Stimulated activated CD8-positive, alpha-beta memory T cell treated with anti-CD3 and anti-CD28 coated beads, Interleukin-15, amount 100 ng/mL, for 4 hours (primary cell): ENCODE data around the gene SQSTM1.
A peak's percentile ranks its signal among the peaks of the same experiment; 100 is the strongest.
"Not testable (repeated sequence)": the region's sequence is repeated elsewhere in the genome, so short reads cannot be mapped to it uniquely, and the experiment has no call there.

Source experiments
- DNase-seq, 2 donors: peaks; one replicate each; pipeline ENCODE4 v3.0.0-alpha.2; 2020; ENCODE audit warnings: low read depth in 2 of 2

SQSTM1 gene

DNA sequence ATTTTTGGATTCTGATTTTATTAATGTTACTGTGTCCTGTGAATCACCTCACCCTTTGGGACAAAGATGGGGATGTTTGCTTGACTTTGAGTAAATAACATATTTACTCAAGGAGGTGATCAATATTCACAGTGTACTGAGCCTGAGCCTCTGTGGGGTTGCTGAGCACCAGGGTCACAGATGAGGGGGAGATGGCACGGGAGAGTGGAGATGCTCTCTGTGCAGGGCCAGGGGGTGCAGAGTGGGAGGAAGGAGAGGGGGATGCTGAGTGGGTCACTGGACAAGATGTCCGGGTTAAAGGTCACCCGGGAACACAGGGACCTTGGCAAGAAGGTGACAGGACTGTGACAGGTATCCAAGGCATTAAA lies 4.0 kb downstream of the SQSTM1 start:
- DNase-seq: no peak

DNA sequence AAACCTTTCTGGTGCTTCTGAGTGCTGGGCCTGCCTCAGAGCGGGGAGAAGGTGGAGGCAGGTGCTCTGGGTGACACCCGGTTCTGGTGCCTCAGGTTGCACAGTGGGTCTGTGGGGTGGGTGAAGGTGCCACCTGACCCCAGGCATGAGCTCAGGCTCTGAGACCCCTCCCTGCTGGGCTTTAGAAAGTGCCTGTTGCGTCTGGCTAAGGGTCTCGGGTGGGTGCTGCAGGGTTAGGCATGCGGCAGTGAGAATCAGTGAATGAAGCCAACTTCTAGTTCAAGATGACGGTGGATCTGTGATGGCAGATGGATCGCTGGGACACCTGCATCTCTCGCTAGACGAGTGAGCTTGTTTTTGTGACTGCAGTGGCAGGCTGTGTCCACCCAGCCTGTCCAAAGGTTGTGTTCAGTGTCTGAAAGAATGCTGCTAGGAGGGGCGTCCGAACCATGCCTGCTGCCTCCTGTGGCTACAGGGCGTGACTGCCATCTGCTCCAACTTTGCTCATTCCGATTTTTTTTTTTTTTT lies 5.0 kb downstream of the SQSTM1 start:
- DNase-seq: no peak

DNA sequence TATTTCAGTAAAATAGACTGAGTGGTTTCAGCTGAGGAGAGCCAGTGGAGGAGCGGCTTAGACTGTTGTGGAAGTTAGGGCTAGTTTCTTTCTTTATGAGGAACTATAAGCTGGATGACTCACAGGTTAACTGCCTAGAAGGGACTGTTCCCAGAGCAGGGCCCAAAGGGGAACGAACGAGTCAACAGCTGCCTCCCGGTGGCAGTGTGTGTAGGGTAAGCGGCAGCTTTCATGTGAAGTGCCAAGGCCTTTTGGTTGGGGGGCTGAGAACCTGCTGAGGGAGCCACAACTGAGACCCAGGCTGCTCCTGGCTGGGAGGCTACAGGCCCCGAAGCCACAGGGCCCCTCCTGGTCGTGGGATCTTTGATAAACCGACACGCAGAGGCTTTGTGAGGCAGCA lies 7.0 kb downstream of the SQSTM1 start:
- DNase-seq: peak in 1 of 2 donors; percentile 45

DNA sequence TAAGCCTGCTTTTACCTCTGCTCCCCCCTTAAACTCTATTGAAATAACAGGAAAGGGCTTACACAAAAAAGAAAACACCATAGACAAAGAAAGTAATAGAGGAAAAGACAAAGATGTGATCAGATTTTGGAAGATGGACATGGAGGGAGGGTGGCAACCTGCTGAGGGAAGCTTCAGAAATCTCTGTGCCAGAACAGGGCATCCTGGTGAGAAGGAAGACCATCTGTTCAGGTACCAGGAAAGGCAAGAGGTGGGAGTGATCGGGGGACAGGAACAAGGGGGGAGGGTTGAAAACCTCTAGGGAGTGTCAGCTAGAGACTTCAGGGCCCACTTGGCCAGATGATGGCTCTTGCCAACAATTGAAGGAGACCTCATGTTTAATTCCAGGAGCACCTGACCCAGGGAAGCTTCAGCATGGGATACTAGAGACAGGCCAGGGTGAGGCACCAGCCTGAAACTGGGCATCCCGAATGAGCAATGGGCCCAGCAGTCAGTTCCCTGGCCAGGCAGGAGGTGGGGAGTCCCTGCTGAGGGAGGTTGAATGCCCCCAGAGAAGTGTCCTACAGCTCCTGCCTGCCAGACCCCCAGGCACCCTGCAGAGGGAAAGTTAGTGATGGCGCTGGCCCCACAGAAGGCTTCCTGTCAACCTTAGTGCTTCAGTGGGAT lies 8.2 kb downstream of the SQSTM1 start:
- no peak for DNase-seq

DNA sequence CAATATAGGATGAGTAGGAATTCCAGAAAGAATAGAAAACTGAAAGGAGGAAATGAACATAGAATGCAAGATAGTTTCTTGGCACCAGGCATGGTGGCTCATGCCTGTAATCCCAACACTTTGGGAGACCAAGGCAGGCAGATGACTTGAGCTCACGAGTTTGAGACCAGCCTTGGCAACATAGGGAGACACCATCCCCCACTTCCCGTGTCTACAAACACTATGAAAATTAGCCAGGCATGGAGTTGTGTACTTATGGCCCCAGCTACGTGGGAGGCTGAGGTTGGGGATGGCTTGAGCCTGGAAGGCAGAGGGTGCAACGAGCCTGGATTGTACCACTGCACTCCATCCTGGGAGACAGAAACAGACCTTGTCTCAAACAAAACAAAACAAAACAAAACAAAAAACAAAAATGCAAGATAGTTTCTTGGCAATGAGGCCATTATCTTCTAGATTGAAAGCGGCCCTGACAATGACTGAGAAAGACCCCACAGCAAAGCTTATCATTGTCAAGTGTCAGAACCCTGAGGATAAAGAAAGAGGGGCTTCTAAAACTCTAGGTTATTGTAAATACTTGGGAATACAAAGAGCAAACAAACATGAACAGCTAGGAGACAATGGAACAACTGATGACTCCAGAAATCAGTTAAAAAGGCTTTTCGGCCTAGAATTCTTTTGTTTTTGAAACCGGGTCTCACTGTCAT lies 9.2 kb downstream of the SQSTM1 start:
- DNase-seq: no peak

DNA sequence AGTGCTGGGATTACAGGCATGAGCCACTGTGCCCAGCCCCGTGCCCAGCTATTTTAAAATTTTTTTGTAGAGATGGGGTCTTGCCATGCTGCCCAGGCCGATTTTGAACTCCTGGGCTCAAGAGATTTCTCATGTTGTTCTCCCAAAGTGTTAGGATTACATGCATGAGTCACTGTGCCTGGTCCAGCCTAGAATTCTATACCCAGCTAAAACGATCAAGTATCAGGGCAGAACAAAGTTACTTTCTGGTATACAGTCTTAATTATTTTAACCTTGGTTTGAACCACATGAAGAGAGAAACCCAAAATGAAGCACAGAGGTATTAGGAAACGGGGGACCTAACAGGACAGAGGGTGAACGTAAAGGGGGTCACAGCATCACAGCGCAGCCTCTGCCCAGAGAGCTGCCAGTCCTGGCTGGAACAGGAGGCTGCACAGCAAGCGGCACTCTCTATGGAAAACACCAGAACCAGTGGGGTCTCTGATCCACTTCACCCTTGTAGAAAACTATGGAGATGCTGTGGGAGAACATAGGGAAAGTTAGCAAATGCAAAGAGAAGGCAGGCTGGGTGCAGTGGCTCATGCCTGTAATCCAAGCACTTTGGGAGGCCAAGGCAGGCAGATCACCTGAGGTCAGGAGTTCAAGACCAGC lies 10.2 kb downstream of the SQSTM1 start:
- DNase-seq: no peak

DNA sequence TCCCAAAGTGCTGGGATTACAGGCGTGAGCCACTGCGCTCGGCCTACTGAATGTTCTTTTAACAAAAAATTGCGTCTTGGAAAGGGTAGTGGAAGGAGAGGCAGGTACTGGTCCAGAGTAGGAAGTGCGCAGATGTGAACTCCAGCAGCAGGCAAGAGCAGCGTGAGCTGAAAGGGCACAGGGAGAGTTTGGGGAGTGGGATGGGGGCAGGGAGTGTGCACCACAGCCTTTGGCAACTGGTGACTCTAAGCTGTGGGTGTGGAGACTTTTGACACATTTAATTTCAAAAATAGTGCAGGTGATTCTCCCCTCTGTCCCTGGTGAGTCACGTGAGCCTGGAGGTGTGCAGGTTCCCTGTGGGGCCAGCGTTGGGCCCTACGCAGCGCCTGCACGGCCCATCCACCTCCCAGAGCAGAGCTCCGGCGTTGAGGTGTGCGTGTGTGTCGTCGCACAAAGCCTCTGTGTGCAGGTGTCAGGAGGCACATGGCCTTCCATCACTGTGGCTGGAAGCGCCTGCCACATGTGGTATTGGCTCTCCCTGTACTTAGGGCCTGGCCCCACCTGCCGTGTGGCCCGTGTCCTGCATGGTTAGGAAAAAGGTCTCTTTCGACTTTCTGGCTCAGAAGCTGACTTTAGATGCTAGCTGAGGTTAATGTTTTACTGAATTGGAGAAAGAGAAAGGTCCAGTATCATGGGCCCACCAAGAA lies 11.5 kb downstream of the SQSTM1 start:
- DNase-seq: no peak

DNA sequence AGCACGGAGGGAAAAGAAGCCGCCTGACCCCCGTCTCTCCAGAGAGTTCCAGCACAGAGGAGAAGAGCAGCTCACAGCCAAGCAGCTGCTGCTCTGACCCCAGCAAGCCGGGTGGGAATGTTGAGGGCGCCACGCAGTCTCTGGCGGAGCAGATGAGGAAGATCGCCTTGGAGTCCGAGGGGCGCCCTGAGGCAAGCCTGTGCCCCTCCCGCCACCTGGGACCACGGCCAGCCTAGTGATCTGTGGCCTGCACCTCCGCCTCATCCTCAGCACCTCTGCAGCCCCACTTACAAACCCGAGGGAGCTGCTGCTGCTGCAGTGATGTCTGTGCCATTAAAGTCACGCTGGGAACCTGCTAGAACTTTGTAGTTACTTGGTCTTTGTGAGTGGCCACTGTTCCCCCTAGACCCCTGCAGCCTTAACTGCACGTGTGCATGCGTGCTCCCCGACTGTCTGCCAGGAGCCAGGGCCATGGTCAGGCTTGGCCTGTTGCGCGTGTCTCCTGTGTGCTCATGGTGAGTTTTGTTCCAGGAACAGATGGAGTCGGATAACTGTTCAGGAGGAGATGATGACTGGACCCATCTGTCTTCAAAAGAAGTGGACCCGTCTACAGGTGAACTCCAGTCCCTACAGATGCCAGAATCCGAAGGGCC lies 12.5 kb downstream of the SQSTM1 start:
- no peak for DNase-seq

DNA sequence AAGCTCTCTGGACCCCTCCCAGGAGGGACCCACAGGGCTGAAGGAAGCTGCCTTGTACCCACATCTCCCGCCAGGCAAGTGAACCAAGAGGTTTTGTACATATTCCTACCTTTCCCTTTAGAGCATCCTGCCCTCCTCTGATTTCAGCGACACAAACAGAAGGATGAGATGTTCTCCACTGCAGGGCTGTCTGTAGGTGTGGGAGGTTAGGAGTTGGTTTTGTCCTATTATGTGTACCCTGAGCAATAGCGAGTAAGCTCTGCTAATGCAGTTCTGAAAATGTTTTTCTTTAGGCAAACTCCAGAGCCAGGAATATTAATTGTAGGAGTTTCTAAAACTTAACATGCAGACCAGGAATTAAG lies 13.0 kb downstream of the SQSTM1 start:
- no peak for DNase-seq

DNA sequence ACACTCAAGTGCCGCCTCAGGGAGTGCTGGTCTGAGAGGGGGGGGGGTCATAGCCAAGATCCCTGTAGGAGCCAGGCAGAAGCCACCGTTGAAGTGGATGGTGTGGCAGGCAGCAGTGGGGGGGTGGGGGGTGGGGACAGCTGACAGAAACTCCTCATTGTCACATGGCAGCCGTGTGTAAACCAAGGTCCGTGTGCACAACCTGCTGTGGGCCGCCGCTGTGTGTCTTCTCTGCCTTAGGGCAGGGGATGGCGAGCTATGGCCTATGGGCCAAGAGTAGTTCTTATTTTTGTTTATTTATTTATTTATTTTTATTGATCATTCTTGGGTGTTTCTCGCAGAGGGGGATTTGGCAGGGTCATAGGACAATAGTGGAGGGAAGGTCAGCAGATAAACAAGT lies 13.4 kb downstream of the SQSTM1 start:
- DNase-seq: no peak

DNA sequence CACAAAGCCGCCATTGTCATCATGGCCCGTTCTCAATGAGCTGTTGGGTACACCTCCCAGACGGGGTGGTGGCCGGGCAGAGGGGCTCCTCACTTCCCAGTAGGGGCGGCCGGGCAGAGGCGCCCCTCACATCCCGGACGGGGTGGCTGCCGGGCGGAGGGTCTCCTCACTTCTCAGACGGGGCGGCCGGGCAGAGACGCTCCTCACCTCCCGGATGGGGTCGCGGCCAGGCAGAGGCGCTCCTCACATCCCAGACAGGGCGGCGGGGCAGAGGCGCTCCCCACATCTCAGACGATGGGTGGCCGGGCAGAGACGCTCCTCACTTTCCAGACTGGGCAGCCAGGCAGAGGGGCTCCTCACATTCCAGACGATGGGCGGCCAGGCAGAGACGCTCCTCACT lies 14.2 kb downstream of the SQSTM1 start:
- DNase-seq: not testable (repeated sequence)

DNA sequence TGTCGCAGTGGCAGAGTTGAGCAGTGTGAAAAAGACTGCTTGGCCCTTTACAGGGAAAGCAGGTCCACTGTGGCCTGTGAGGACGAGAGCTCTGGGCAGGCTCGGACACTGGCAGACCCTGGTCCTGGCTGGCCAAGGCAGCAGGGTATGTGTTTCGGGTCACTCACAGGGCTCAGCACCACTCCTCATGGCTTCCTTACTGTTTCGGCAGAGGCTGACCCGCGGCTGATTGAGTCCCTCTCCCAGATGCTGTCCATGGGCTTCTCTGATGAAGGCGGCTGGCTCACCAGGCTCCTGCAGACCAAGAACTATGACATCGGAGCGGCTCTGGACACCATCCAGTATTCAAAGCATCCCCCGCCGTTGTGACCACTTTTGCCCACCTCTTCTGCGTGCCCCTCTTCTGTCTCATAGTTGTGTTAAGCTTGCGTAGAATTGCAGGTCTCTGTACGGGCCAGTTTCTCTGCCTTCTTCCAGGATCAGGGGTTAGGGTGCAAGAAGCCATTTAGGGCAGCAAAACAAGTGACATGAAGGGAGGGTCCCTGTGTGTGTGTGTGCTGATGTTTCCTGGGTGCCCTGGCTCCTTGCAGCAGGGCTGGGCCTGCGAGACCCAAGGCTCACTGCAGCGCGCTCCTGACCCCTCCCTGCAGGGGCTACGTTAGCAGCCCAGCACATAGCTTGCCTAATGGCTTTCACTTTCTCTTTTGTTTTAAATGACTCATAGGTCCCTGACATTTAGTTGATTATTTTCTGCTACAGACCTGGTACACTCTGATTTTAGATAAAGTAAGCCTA lies 15.7 kb downstream of the SQSTM1 start:
- peak; percentile 26 to 35 for DNase-seq

DNA sequence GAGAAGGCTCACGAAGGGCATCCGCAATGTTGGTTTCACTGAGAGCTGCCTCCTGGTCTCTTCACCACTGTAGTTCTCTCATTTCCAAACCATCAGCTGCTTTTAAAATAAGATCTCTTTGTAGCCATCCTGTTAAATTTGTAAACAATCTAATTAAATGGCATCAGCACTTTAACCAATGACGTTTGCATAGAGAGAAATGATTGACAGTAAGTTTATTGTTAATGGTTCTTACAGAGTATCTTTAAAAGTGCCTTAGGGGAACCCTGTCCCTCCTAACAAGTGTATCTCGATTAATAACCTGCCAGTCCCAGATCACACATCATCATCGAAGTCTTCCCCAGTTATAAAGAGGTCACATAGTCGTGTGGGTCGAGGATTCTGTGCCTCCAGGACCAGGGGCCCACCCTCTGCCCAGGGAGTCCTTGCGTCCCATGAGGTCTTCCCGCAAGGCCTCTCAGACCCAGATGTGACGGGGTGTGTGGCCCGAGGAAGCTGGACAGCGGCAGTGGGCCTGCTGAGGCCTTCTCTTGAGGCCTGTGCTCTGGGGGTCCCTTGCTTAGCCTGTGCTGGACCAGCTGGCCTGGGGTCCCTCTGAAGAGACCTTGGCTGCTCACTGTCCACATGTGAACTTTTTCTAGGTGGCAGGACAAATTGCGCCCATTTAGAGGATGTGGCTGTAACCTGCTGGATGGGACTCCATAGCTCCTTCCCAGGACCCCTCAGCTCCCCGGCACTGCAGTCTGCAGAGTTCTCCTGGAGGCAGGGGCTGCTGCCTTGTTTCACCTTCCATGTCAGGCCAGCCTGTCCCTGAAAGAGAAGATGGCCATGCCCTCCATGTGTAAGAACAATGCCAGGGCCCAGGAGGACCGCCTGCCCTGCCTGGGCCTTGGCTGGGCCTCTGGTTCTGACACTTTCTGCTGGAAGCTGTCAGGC lies 16.6 kb downstream of the SQSTM1 start:
- DNase-seq: no peak

DNA sequence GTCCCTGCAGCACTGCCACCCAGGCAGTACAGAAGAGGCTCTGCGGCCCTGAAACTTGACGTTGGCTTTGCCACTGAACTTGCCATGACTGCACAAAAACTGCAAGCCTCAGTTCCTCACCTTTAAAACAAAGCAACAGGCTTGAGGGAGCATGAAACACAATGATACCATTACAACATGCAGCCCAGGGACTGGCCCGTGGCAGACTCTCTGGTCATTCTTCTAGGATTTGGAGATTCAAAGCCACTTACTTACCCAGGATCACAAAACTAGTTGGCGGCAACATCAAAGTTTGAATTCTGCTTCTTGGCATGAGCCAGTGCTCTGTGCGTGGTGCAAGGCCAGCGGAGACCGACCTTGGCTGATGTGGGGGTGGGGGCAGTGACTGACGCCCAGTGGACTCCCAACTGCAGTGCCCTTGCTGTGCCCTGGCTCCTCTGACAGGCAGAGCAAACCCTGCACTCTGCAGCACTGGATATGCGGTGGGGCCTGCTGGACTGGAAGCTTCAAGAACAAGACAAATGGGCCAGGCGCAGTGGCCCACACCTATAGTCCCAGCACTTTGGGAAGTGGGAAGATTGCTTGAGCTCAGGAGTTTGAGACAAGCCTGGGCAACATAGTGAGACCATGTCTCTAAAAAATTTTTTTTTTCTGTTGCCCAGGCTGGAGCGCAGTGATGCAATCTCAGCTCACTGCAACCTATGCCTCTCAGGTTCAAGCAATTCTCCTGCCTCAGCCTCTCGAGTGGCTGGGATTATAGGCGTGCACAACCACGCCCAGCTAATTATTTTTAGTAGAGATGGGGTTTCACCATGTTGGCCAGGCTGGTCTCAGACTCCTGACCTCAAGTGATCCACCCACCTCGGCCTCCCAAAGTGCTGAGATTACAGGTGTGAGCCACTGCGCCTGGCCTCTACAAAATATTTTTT lies 18.9 kb downstream of the SQSTM1 start:
- DNase-seq: no peak

DNA sequence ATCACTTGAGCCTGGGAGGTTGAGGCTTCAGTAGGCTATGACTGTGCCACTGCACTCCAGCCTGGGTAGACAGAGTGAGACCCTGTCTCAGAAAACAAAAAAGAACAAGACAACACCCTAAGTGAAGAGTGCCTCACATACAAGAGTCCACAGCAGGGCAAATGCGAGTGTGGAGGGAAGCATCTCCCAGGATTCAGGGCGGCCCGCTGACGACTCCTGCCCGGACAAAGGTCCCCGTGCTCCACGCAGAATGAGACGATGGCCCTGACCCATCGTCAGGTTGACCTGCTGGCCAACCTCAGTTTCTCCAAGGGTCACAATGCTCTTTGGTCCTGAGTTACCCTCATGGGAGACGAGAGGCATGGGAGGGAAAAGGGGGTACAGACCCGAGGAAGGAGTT lies 19.6 kb downstream of the SQSTM1 start:
- no peak for DNase-seq

DNA sequence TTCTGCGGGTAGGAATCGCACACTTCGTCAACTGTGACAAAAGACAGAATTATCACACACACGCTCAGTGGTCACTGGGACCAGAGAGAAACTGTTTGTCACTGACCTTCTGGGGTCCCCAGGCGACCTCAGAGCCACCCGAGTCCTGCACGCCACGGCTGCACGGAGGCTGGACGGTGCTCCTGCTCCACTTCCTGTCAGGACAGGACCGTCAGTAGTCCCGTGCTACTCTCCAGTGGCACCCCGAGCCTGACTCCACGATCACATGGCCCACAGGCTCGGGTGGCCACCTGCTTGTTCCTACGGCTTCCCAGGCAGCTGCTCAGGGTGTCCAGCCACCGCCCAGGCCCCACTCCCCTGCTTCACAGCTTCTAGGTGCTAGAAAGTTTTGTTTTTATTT lies 20.1 kb downstream of the SQSTM1 start:
- DNase-seq: no peak

DNA sequence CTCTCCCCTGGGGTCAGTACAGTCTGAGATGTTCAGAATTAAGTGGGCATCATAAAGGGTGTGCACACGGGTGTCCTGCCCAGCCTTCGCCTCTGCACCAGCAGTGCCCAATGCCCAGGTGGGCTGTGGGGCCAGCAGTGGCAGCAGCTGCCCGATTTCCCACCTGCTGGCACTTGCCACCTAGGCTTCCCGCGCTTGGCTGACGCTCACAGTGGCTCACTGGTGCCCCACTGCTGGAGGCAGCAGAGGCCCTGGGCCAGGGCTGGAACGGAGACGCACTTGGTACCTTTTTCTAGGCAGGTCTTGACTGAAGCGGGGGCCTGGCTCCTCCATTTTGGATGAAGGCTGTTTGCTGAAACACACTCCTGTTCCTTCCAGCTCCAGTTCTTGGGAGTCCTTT lies 20.9 kb downstream of the SQSTM1 start:
- no peak for DNase-seq

DNA sequence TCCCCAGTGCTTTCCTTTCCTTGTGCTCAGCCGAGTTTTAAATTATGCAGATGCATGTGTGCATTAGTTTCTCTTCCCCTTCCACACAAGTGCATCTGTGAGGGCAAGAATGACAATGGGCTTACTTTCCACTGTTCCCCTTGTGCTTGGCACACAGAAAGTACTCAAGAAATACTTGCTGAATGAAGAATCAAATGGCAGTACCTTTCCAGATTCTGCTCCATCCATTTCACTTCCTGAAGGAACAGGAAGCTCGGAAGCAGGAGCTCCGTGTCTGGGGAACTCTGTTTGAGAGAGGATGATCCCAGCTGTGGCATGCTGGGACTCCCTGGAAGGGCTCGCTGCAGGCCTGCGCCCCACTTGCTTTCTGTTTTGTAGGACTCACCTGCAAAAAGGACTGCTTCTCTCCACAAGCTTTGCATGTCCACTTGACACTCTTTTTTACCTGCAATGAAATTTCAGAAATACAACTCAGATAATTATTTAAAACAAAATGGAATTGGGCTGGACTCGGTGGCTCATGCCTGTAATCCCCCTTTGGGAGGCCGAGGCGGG lies 32.4 kb downstream of the SQSTM1 start:
- no peak for DNase-seq

DNA sequence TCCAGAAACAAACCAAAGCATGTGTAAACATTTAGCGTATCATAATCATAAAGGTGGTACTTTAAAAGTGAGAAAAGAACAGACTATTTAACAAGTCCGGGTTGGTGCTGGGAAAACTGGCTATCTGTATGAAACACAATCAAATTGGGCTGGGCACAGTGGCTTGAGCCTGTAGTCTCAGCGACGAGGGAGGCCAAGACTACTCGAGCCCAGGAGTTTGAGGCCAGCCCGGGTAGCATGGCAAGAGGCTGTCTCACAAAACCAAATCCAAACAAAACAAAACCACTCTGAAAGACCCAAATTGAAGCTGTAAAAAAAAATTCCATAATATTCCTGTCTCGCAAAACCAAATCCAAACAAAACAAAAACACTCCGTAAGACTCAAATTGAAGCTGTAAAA lies 33.7 kb downstream of the SQSTM1 start:
- DNase-seq: no peak
